HEK293 (cell line): ENCODE measurements around the gene PTP4A2.

Experiments used
- FEZF1 ChIP-seq: fragments of 450-650 bp; formaldehyde crosslinking; IDR thresholded peaks from 2 replicates; pipeline ENCODE4 v1.5.1; 2016; ENCODE audit warnings: missing biosample characterization, missing genetic modification characterization
- HOXD13 ChIP-seq: sonication (generic); formaldehyde crosslinking; IDR thresholded peaks from 2 replicates; pipeline ENCODE4 v1.8.0; 2022; ENCODE audit warnings: missing genetic modification reagents, borderline replicate concordance
- SETDB1 ChIP-seq: IDR thresholded peaks from one replicate; pipeline ENCODE4 v1.6.1; 2017; ENCODE audit warnings: mild to moderate bottlenecking, low read length, moderate library complexity, mixed read lengths; ENCODE audit not compliant: insufficient read length
- SP2 ChIP-seq: fragments of 450-650 bp; formaldehyde crosslinking; IDR thresholded peaks from 2 replicates; pipeline ENCODE4 v1.5.1; 2016; ENCODE audit warnings: missing biosample characterization, missing genetic modification characterization
- YY1 ChIP-seq: fragments of 450-650 bp; formaldehyde crosslinking; IDR thresholded peaks from 2 replicates; pipeline ENCODE4 v1.5.1; 2018; ENCODE audit warnings: missing biosample characterization, missing genetic modification characterization
- ZBTB8A ChIP-seq: fragments of 450-650 bp; formaldehyde crosslinking; IDR thresholded peaks from 2 replicates; pipeline ENCODE4 v1.5.1; 2016; ENCODE audit warnings: missing biosample characterization, missing genetic modification characterization
- ZFP69B ChIP-seq: fragments of 450-650 bp; formaldehyde crosslinking; IDR thresholded peaks from 2 replicates; pipeline ENCODE4 v1.5.1; 2016; ENCODE audit warnings: missing biosample characterization, missing genetic modification characterization
- ZNF121 ChIP-seq: fragments of 450-650 bp; formaldehyde crosslinking; IDR thresholded peaks from 2 replicates; pipeline ENCODE4 v1.5.1; 2016; ENCODE audit warnings: missing biosample characterization, missing genetic modification characterization
- ZNF140 ChIP-seq: fragments of 450-650 bp; formaldehyde crosslinking; IDR thresholded peaks from 2 replicates; pipeline ENCODE4 v1.5.1; 2016; ENCODE audit warnings: missing biosample characterization, missing genetic modification characterization
- ZNF148 ChIP-seq: fragments of 450-650 bp; formaldehyde crosslinking; IDR thresholded peaks from 2 replicates; pipeline ENCODE4 v1.5.0; 2017; ENCODE audit warnings: missing biosample characterization, missing genetic modification characterization, borderline replicate concordance
- ZNF155 ChIP-seq: fragments of 450-650 bp; formaldehyde crosslinking; IDR thresholded peaks from 2 replicates; pipeline ENCODE4 v1.5.1; 2016; ENCODE audit warnings: missing biosample characterization, missing genetic modification characterization
- ZNF16 ChIP-seq: fragments of 450-650 bp; formaldehyde crosslinking; IDR thresholded peaks from 2 replicates; pipeline ENCODE4 v1.5.1; 2016; ENCODE audit warnings: low read depth, missing biosample characterization, missing genetic modification characterization
- ZNF211 ChIP-seq: fragments of 450-650 bp; formaldehyde crosslinking; IDR thresholded peaks from 2 replicates; pipeline ENCODE4 v1.5.1; 2016; ENCODE audit warnings: low read depth, missing biosample characterization, missing genetic modification characterization
- ZNF221 ChIP-seq: fragments of 450-650 bp; formaldehyde crosslinking; IDR thresholded peaks from 2 replicates; pipeline ENCODE4 v1.5.1; 2017; ENCODE audit warnings: missing biosample characterization, missing genetic modification characterization, borderline replicate concordance
- ZNF24 ChIP-seq: fragments of 450-650 bp; formaldehyde crosslinking; IDR thresholded peaks from 2 replicates; pipeline ENCODE4 v1.5.1; 2016; ENCODE audit warnings: missing biosample characterization, missing genetic modification characterization
- ZNF302 ChIP-seq: fragments of 450-650 bp; formaldehyde crosslinking; IDR thresholded peaks from 2 replicates; pipeline ENCODE4 v1.5.1; 2016; ENCODE audit warnings: missing biosample characterization, missing genetic modification characterization, low read depth
- ZNF341 ChIP-seq: fragments of 450-650 bp; formaldehyde crosslinking; IDR thresholded peaks from 2 replicates; pipeline ENCODE4; 2016; ENCODE audit warnings: low read depth, missing biosample characterization, missing genetic modification characterization
- ZNF37A ChIP-seq: fragments of 450-650 bp; IDR thresholded peaks from 2 replicates; pipeline ENCODE4 v1.5.1; 2018; ENCODE audit warnings: missing biosample characterization, missing genetic modification characterization
- ZNF391 ChIP-seq: fragments of 450-650 bp; formaldehyde crosslinking; IDR thresholded peaks from 2 replicates; pipeline ENCODE4 v1.5.1; 2016; ENCODE audit warnings: low read depth, missing biosample characterization, missing genetic modification characterization, borderline replicate concordance
- ZNF473 ChIP-seq: fragments of 450-650 bp; formaldehyde crosslinking; IDR thresholded peaks from 2 replicates; pipeline ENCODE4 v1.5.1; 2017; ENCODE audit warnings: missing biosample characterization, missing genetic modification characterization
- ZNF48 ChIP-seq: fragments of 450-650 bp; formaldehyde crosslinking; IDR thresholded peaks from 2 replicates; pipeline ENCODE4 v1.5.1; 2016; ENCODE audit warnings: missing biosample characterization, missing genetic modification characterization
- ZNF544 ChIP-seq: fragments of 450-650 bp; formaldehyde crosslinking; IDR thresholded peaks from 2 replicates; pipeline ENCODE4 v1.5.0; 2017; ENCODE audit warnings: missing biosample characterization, missing genetic modification characterization
- ZNF548 ChIP-seq: fragments of 450-650 bp; formaldehyde crosslinking; IDR thresholded peaks from 2 replicates; pipeline ENCODE4 v1.5.1; 2016; ENCODE audit warnings: missing biosample characterization, missing genetic modification characterization
- ZNF558 ChIP-seq: fragments of 450-650 bp; formaldehyde crosslinking; IDR thresholded peaks from 2 replicates; pipeline ENCODE4 v1.5.1; 2016; ENCODE audit warnings: missing biosample characterization, missing genetic modification characterization
- ZNF560 ChIP-seq: fragments of 450-650 bp; formaldehyde crosslinking; IDR thresholded peaks from 2 replicates; pipeline ENCODE4 v1.5.1; 2017; ENCODE audit warnings: missing biosample characterization, missing genetic modification characterization, borderline replicate concordance
- ZNF571 ChIP-seq: fragments of 450-650 bp; formaldehyde crosslinking; IDR thresholded peaks from 2 replicates; pipeline ENCODE4 v1.5.0; 2017; ENCODE audit warnings: missing biosample characterization, missing genetic modification characterization
- ZNF664 ChIP-seq: fragments of 450-650 bp; formaldehyde crosslinking; IDR thresholded peaks from 2 replicates; pipeline ENCODE4 v1.5.1; 2016; ENCODE audit warnings: missing biosample characterization, missing genetic modification characterization
- ZNF701 ChIP-seq: fragments of 450-650 bp; formaldehyde crosslinking; IDR thresholded peaks from 2 replicates; pipeline ENCODE4 v1.5.1; 2016; ENCODE audit warnings: missing biosample characterization, missing genetic modification characterization
- ZNF704 ChIP-seq: fragments of 450-650 bp; formaldehyde crosslinking; IDR thresholded peaks from 2 replicates; pipeline ENCODE4 v1.5.1; 2016; ENCODE audit warnings: missing biosample characterization, missing genetic modification characterization
- ZNF707 ChIP-seq: fragments of 450-650 bp; formaldehyde crosslinking; IDR thresholded peaks from 2 replicates; pipeline ENCODE4 v1.5.1; 2016; ENCODE audit warnings: missing biosample characterization, missing genetic modification characterization
- ZSCAN18 ChIP-seq: fragments of 450-650 bp; formaldehyde crosslinking; IDR thresholded peaks from 2 replicates; pipeline ENCODE4 v1.5.1; 2016; ENCODE audit warnings: missing biosample characterization, missing genetic modification characterization
- TF ChIP-seq, protein P1 (sequence below): fragments of 450-650 bp; formaldehyde crosslinking; IDR thresholded peaks from 2 replicates; pipeline ENCODE4 v1.5.1; 2016; ENCODE audit warnings: missing biosample characterization, missing genetic modification characterization

PTP4A2 gene

DNA sequence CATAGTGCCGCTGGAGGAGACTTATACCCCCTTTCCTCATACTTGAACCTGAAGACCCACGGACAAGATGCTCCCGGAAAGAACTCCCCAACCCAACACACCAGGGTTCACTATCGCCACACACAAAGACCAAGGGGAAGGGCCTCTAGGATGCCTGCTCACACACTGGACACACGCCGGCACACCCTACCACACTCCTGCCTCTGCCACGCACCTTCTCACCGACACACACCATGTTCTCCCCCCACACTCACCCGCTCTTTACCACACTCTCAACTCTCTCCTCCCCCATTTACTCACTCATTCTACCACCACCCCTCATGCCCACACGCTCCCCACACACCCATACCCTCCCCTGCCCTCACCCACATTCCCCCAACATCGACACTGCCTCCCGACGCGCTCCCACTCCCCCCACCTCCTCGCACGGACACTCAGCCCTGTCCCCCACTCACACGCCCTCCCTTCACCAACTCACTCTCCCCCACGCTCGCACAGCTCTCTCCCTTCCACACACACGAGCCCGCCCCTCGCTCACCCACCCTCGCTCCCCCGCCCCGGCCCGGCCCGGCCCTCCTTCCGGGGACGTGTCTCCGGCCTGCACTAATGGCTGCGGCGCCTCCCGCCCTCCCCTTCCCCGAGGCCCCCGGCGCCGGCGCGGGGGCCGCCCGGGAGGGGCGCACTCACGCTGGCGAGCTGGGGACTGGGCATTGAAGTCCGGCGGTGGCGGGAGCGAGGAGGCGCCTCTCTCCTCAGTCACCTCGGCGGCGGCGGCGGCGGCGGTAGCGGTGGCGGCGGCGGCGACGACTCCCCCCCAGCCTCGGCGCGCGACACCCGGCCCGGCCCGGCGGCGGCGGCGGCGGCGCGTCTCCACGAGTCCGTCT, 626 bp downstream of the PTP4A2 start (continued):
- TF ChIP-seq, protein P1, sequence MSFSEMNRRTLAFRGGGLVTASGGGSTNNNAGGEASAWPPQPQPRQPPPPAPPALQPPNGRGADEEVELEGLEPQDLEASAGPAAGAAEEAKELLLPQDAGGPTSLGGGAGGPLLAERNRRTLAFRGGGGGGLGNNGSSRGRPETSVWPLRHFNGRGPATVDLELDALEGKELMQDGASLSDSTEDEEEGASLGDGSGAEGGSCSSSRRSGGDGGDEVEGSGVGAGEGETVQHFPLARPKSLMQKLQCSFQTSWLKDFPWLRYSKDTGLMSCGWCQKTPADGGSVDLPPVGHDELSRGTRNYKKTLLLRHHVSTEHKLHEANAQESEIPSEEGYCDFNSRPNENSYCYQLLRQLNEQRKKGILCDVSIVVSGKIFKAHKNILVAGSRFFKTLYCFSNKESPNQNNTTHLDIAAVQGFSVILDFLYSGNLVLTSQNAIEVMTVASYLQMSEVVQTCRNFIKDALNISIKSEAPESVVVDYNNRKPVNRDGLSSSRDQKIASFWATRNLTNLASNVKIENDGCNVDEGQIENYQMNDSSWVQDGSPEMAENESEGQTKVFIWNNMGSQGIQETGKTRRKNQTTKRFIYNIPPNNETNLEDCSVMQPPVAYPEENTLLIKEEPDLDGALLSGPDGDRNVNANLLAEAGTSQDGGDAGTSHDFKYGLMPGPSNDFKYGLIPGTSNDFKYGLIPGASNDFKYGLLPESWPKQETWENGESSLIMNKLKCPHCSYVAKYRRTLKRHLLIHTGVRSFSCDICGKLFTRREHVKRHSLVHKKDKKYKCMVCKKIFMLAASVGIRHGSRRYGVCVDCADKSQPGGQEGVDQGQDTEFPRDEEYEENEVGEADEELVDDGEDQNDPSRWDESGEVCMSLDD: peak; percentile 85
- TF ChIP-seq ZNF558 (no peak), ZNF548 (tag by site-specific recombination) (peak; percentile 68; the same call in 1 of the 2 replicates), ZNF664 (no peak), ZNF302 (tag by site-specific recombination) (no peak), ZNF16 (peak; percentile 32; the same call in 1 of the 2 replicates), ZNF24 (tag by site-specific recombination) (no peak), ZNF341 (tag by site-specific recombination) (peak; percentile 81), ZNF701 (tag by site-specific recombination) (peak; percentile 79; the same call in 1 of the 2 replicates), SP2 (tag by site-specific recombination) (peak; percentile 87), ZSCAN18 (peak; percentile 60; the same call in 1 of the 2 replicates), YY1 (tag by site-specific recombination) (peak; percentile 49; the same call in 1 of the 2 replicates), ZNF221 (tag by site-specific recombination) (no peak), ZFP69B (tag by site-specific recombination) (peak; percentile 62; the same call in 1 of the 2 replicates), ZNF37A (tag by site-specific recombination) (no peak), ZNF473 (tag by site-specific recombination) (no peak; the same call in 1 of the 2 replicates), ZNF155 (tag by site-specific recombination) (no peak), ZNF140 (no peak), HOXD13 (CRISPR knock-in tag) (no peak), ZNF560 (no peak), ZNF544 (tag by site-specific recombination) (no peak), ZNF704 (tag by site-specific recombination) (no peak), SETDB1 (no peak), ZNF391 (tag by site-specific recombination) (peak; percentile 97), ZNF571 (tag by site-specific recombination) (no peak), ZNF48 (tag by site-specific recombination) (no peak), ZNF211 (tag by site-specific recombination) (no peak), ZNF121 (tag by site-specific recombination) (peak; percentile 59; the same call in 1 of the 2 replicates), ZNF707 (tag by site-specific recombination) (no peak), ZNF148 (tag by site-specific recombination) (no peak), FEZF1 (tag by site-specific recombination) (peak; percentile 18; the same call in 1 of the 2 replicates), ZBTB8A (tag by site-specific recombination) (peak; percentile 62)
